ENCODE measurements around the gene CACYBP. TPM values are rescaled to one million over a fixed set of nuclear protein-coding genes. Genes with fewer than 3 reads are reported as not detected.

Gene CACYBP
- total RNA-seq, 2 experiments from 2014 or later = 343 to 473 TPM

GRCh38 chr1:175003521-175003920, 3.8 kb downstream of the CACYBP start:
- peaks cover 87% of the 10 kb centered on the region for H3K79me2 ChIP-seq (ENCODE audit: insufficient read depth, low read depth, low read length)
- no peak for TF ChIP-seq EZH2phosphoT487 (IDR thresholded peaks at IDR 0.05; ENCODE audit: borderline replicate concordance, low read depth, low read length)
- peaks cover 72% of the 10 kb centered on the region for H3K36me3 ChIP-seq (ENCODE audit: insufficient read depth, low read length)
- no peak for DNase-seq (ENCODE audit: low spot score)
- no TSS peak for BruUV-seq (replicated peaks)
- peak overlapping the region; percentile 95 for H3K4me3 ChIP-seq (ENCODE audit: low read depth, low read length, poor library complexity, severe bottlenecking)
- H4K20me1 ChIP-seq (ENCODE audit: insufficient read depth, low read length) = peaks cover 66% of the 10 kb centered on the region
- intact Hi-C loops (cut with micrococcal nuclease; ENCODE audit: unreplicated experiment) = loop anchor here (5.0 kb wide), 2 partner anchors 731 to 1136 kb away; partner anchors contain the start of genes GAS5 and ZBTB37
- peaks cover 32% of the 10 kb centered on the region for H3K4me1 ChIP-seq (ENCODE audit: insufficient read depth, low read length, poor library complexity, severe bottlenecking)
- no peaks in the 10 kb centered on the region for H3K9me2 ChIP-seq (ENCODE audit: insufficient read depth, low read length)
- H3K27ac ChIP-seq (ENCODE audit: low read depth, low read length, poor library complexity, severe bottlenecking) = no peak overlapping the region
- H2AFZ ChIP-seq (ENCODE audit: low read length) = no peak overlapping the region
- POLR2A ChIA-PET = interaction anchor here (0.6 to 5.6 kb wide), 7 partner anchors 9 to 208 kb away, joined by 3 to 27 read pairs (median 4); partner anchors contain the start of gene MRPS14
- CTCF ChIA-PET (ENCODE audit: unreplicated experiment) = no interaction called here
- H3K9me3 ChIP-seq (ENCODE audit: low read length) = no peaks in the 10 kb centered on the region
- H3K4me2 ChIP-seq (ENCODE audit: low read length) = peak overlapping the region; percentile 85

GRCh38 chr1:175005085-175005783, 5.5 kb downstream of the CACYBP start:
- DNase-seq (ENCODE audit: low spot score) = no peak
- H3K4me1 ChIP-seq (ENCODE audit: insufficient read depth, low read length, poor library complexity, severe bottlenecking) = peaks cover 32% of the 10 kb centered on the region
- TF ChIP-seq EZH2phosphoT487 (IDR thresholded peaks at IDR 0.05; ENCODE audit: borderline replicate concordance, low read depth, low read length) (no peak), CTCF (conservative IDR thresholded peaks at IDR 0.05; ENCODE audit: low read length) (no peak)
- H4K20me1 ChIP-seq (ENCODE audit: insufficient read depth, low read length) = peaks cover 70% of the 10 kb centered on the region
- POLR2A ChIA-PET = interaction anchor here (0.6 to 5.6 kb wide), 4 partner anchors 16 to 1174 kb away, joined by 3 to 27 read pairs (median 4); partner anchors contain the start of gene MRPS14
- H3K4me2 ChIP-seq (ENCODE audit: low read length) = no peak overlapping the region
- no peak overlapping the region for H3K27ac ChIP-seq (ENCODE audit: low read depth, low read length, poor library complexity, severe bottlenecking)
- H3K9me2 ChIP-seq (ENCODE audit: insufficient read depth, low read length) = no peaks in the 10 kb centered on the region
- H3K79me2 ChIP-seq (ENCODE audit: insufficient read depth, low read depth, low read length) = peaks cover 97% of the 10 kb centered on the region
- peaks cover 89% of the 10 kb centered on the region for H3K36me3 ChIP-seq (ENCODE audit: insufficient read depth, low read length)
- CTCF ChIA-PET (ENCODE audit: unreplicated experiment) = no interaction called here
- no peak overlapping the region for H3K4me3 ChIP-seq (ENCODE audit: low read depth, low read length, poor library complexity, severe bottlenecking)
- H3K9me3 ChIP-seq (ENCODE audit: low read length) = no peaks in the 10 kb centered on the region
- BruUV-seq (replicated peaks) = no TSS peak
- intact Hi-C loops (cut with micrococcal nuclease; ENCODE audit: unreplicated experiment) = no loop called here
- no peak overlapping the region for H2AFZ ChIP-seq (ENCODE audit: low read length)

- Histone ChIP-seq H3K27ac (ENCODE audit: low read depth, low read length, poor library complexity, severe bottlenecking) (no peak overlapping the region), H3K9me3 (ENCODE audit: low read length) (no peaks in the 10 kb centered on the region), H4K20me1 (ENCODE audit: insufficient read depth, low read length) (peaks cover 48% of the 10 kb centered on the region), H3K4me2 (ENCODE audit: low read length) (no peak overlapping the region), H3K4me1 (ENCODE audit: insufficient read depth, low read length, poor library complexity, severe bottlenecking) (no peaks in the 10 kb centered on the region), H3K79me2 (ENCODE audit: insufficient read depth, low read depth, low read length) (peaks cover 68% of the 10 kb centered on the region), H3K9me2 (ENCODE audit: insufficient read depth, low read length) (no peaks in the 10 kb centered on the region), H3K36me3 (ENCODE audit: insufficient read depth, low read length) (peaks cover 100% of the 10 kb centered on the region), H3K4me3 (ENCODE audit: low read depth, low read length, poor library complexity, severe bottlenecking) (no peak overlapping the region), H2AFZ (ENCODE audit: low read length) (no peak overlapping the region)
- TF ChIP-seq CTCF (conservative IDR thresholded peaks at IDR 0.05; ENCODE audit: low read length) (no peak), EZH2phosphoT487 (IDR thresholded peaks at IDR 0.05; ENCODE audit: borderline replicate concordance, low read depth, low read length) (no peak)
- no peak for DNase-seq (ENCODE audit: low spot score)
- intact Hi-C loops (cut with micrococcal nuclease; ENCODE audit: unreplicated experiment) = no loop called here
- BruUV-seq (replicated peaks) = no TSS peak
- ChIA-PET POLR2A (interaction anchor here (1.2 kb wide), 1 partner anchor 14 kb away, joined by 3 read pairs; the partner anchor contains the start of gene MRPS14), CTCF (ENCODE audit: unreplicated experiment) (no interaction called here)
Measured at GRCh38 chr1:175009532-175009931, 9.8 kb downstream of the CACYBP start.

All from OCI-LY7 (cell line).